Measurements from ENCODE around the gene CTNNA3. TPM values are rescaled to one million over a fixed set of nuclear protein-coding genes. Genes with fewer than 3 reads are reported as not detected.

The CTNNA3 gene
- total RNA-seq, 1 donor: not detected

DNA sequence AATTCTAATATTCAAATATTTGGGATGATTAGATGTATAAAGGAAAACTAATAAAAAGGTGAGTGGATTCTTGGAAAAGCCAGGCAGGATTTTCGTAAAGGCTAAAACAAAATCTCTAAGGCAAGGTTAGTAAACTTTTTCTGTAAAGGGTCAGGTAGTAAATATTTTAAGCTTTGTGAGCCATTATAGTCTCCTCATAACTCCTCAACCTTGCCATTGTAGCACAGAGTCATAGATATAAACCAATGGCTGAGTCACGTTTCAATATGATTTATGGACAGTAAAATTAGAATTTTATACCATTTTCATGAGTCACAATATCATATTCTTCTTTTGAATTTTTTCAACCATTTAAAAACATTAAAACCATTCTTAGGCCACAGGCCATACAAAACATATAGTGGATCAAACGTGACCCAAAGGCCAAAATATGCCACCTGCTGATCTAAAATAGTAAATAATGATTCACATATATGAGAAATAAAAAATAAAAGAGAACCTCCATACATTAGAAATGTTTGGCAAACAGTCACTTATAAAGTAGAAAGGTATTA is 1422.0 kb downstream of the CTNNA3 start:
- no peaks in the 10 kb centered on the region for H4K20me1 ChIP-seq (ENCODE audit: insufficient read depth, low read length)
- no peak overlapping the region for H3K4me3 ChIP-seq (ENCODE audit: insufficient read depth, low read length)
- H3K9me3 ChIP-seq (ENCODE audit: low read depth, low read length): no peaks in the 10 kb centered on the region
- H3K79me2 ChIP-seq (ENCODE audit: insufficient read depth, low read length): no peaks in the 10 kb centered on the region
- H3K4me2 ChIP-seq (ENCODE audit: insufficient read depth, low read length): no peak overlapping the region
- H3K4me1 ChIP-seq (ENCODE audit: insufficient read depth, low read length): no peaks in the 10 kb centered on the region
- no peak for TF ChIP-seq CTCF (IDR thresholded peaks at IDR 0.05; ENCODE audit: extremely low read depth, low read depth, low read length)
- H3K36me3 ChIP-seq (ENCODE audit: insufficient read depth, low read length): no peaks in the 10 kb centered on the region
- H3K27ac ChIP-seq (ENCODE audit: low read depth, low read length): no peak overlapping the region
- no peak for DNase-seq (ENCODE audit: insufficient read length, low spot score, missing footprints)
- no peak overlapping the region for H2AFZ ChIP-seq (ENCODE audit: low read length)
- H3K27me3 ChIP-seq (ENCODE audit: insufficient read depth, low read length): no peaks in the 10 kb centered on the region

GRCh38 chr10:66265398-66265797 is 1430.6 kb downstream of the CTNNA3 start:
- Histone ChIP-seq H4K20me1 (ENCODE audit: insufficient read depth, low read length) (no peaks in the 10 kb centered on the region), H3K4me2 (ENCODE audit: insufficient read depth, low read length) (no peak overlapping the region), H3K4me1 (ENCODE audit: insufficient read depth, low read length) (no peaks in the 10 kb centered on the region), H3K79me2 (ENCODE audit: insufficient read depth, low read length) (no peaks in the 10 kb centered on the region), H3K27ac (ENCODE audit: low read depth, low read length) (no peak overlapping the region), H2AFZ (ENCODE audit: low read length) (no peak overlapping the region), H3K4me3 (ENCODE audit: insufficient read depth, low read length) (no peak overlapping the region), H3K9me3 (ENCODE audit: low read depth, low read length) (peaks cover 2% of the 10 kb centered on the region), H3K27me3 (ENCODE audit: insufficient read depth, low read length) (no peaks in the 10 kb centered on the region), H3K36me3 (ENCODE audit: insufficient read depth, low read length) (no peaks in the 10 kb centered on the region)
- no peak for DNase-seq (ENCODE audit: insufficient read length, low spot score, missing footprints)
- no peak for TF ChIP-seq CTCF (IDR thresholded peaks at IDR 0.05; ENCODE audit: extremely low read depth, low read depth, low read length)

DNA sequence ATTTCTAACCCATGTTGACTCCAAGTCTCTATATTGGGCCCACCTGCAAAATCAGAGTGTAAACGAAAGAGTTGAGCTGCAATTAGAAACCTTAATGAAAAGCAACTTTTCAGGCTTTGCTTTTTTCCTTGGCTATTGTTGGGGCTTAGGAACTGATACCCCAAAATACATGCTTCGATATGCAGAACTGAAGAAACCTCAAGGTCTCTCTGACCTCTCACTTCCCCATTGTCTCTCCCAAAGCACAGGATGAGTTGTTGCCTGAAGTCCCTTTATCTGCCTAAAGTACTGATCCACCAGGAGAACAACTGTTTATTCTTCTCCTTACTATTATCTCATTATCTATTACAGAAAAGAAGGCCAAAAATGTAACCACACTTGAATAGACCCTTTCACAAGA is 1436.2 kb downstream of the CTNNA3 start:
- H4K20me1 ChIP-seq (ENCODE audit: insufficient read depth, low read length): no peaks in the 10 kb centered on the region
- no peaks in the 10 kb centered on the region for H3K27me3 ChIP-seq (ENCODE audit: insufficient read depth, low read length)
- no peak overlapping the region for H3K27ac ChIP-seq (ENCODE audit: low read depth, low read length)
- no peak overlapping the region for H3K4me2 ChIP-seq (ENCODE audit: insufficient read depth, low read length)
- no peaks in the 10 kb centered on the region for H3K36me3 ChIP-seq (ENCODE audit: insufficient read depth, low read length)
- no peak overlapping the region for H3K4me3 ChIP-seq (ENCODE audit: insufficient read depth, low read length)
- no peak for TF ChIP-seq CTCF (IDR thresholded peaks at IDR 0.05; ENCODE audit: extremely low read depth, low read depth, low read length)
- H2AFZ ChIP-seq (ENCODE audit: low read length): no peak overlapping the region
- no peaks in the 10 kb centered on the region for H3K4me1 ChIP-seq (ENCODE audit: insufficient read depth, low read length)
- no peak for DNase-seq (ENCODE audit: insufficient read length, low spot score, missing footprints)
- H3K9me3 ChIP-seq (ENCODE audit: low read depth, low read length): peaks cover 2% of the 10 kb centered on the region
- H3K79me2 ChIP-seq (ENCODE audit: insufficient read depth, low read length): no peaks in the 10 kb centered on the region

GRCh38 chr10:66258693-66259092 is 1437.3 kb downstream of the CTNNA3 start:
- Histone ChIP-seq H3K4me2 (ENCODE audit: insufficient read depth, low read length) (no peak overlapping the region), H3K36me3 (ENCODE audit: insufficient read depth, low read length) (no peaks in the 10 kb centered on the region), H3K4me3 (ENCODE audit: insufficient read depth, low read length) (no peak overlapping the region), H3K27me3 (ENCODE audit: insufficient read depth, low read length) (no peaks in the 10 kb centered on the region), H3K4me1 (ENCODE audit: insufficient read depth, low read length) (no peaks in the 10 kb centered on the region), H3K27ac (ENCODE audit: low read depth, low read length) (no peak overlapping the region), H3K9me3 (ENCODE audit: low read depth, low read length) (peaks cover 2% of the 10 kb centered on the region), H2AFZ (ENCODE audit: low read length) (no peak overlapping the region), H4K20me1 (ENCODE audit: insufficient read depth, low read length) (no peaks in the 10 kb centered on the region), H3K79me2 (ENCODE audit: insufficient read depth, low read length) (no peaks in the 10 kb centered on the region)
- DNase-seq (ENCODE audit: insufficient read length, low spot score, missing footprints): no peak
- TF ChIP-seq CTCF (IDR thresholded peaks at IDR 0.05; ENCODE audit: extremely low read depth, low read depth, low read length): no peak

All from osteoblast (primary cell).